Superior temporal gyrus (tissue), 1 donor: ENCODE measurements around the gene CFAP74.
A peak's percentile ranks its signal among the peaks of the same experiment; 100 is the strongest.

Source experiments
- DNase-seq: peaks from one replicate; pipeline ENCODE4 v3.0.0-alpha.2; 2016; ENCODE audit errors: extremely low spot score

CFAP74 gene

DNA sequence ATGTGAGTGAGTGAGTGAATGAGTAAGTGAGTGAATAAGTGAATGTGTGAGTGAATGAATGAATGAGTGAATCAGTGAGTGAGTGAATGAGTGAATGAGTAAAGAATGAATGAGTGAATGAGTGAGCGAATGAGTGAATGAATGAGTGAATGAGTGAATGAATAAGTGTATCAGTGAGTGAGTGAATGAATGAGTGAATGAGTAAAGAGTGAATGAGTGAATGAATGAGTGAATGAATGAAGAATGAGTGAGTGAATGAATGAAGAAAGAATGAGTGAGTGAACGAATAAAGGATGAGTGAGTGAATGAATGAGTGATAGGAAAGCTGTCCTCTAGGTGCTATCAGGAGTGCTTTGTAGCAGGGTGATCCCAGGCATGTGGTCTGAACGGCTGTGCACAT lies 35.7 kb downstream of the CFAP74 start:
- no peak for DNase-seq

DNA sequence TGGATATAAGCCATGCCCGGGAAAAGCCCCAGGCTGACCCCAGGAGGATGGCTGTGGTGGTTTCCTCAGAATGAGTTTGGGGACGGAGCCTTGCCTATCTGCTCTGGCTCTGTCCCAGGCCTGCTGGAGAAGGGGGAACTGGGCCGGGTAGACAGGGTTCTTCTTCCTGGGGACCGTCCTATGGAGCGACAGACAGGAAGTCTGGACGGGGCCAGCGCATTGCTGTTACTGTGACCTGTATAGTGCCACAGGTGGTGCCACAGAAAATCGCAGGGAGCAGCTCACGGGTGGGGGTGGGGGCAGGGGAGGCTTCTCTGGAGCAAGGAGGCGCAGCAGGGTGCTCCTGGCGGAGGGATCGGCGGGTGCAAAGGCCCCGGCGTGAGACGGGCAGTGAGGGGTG lies 36.4 kb downstream of the CFAP74 start:
- DNase-seq: no peak

DNA sequence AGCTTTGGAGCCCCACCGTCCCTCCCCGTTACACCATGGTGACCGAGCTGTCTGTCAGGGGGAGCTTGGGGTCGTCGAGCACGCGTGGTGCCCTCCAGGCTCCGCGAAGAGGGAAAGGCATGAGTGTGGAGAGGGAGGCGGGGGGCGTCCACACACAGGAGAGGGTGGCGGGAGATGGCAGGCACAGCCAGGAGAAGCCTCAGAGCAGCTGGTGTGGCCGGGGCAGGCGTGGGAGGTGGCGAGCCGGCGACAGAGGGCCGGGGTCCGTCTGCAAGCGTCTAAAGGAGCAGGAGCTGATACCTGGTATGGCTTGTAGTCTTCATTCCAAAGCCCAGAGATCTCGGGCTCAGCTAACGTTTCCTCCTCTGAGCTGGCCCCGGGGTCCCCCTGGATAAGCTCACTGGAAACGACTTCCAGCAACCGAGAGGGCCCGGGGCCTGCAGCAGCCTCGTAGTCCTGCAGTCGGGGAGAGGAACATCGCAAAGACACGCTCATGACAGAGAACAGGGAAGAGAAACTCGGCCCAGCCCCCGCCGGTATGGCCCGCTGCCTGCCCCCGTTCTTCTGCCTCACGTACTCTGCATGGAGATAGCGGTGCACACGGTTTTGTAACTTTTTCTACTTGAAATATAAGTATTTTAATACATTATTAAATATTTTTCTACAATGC lies 37.4 kb downstream of the CFAP74 start:
- no peak for DNase-seq

DNA sequence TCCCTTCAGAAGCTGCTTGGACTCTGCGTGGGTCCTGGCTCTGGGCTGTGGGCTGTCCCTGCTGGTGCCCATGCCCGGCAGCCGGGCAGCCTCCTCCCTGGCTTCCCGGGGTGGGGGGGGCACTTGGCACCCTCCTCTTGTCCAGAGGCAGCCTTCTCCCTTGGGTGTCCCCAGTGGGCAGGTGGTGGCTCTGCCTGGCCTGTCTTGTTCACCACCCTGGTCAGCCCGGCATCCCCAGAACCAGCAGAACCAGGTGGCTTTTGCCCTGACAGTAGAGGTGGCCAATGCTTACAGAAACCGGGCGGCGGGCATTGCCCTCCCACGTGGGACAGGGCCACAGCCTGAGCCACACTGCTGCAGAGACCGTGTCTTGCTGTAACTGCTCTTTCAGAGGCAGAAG lies 38.0 kb downstream of the CFAP74 start:
- no peak for DNase-seq

DNA sequence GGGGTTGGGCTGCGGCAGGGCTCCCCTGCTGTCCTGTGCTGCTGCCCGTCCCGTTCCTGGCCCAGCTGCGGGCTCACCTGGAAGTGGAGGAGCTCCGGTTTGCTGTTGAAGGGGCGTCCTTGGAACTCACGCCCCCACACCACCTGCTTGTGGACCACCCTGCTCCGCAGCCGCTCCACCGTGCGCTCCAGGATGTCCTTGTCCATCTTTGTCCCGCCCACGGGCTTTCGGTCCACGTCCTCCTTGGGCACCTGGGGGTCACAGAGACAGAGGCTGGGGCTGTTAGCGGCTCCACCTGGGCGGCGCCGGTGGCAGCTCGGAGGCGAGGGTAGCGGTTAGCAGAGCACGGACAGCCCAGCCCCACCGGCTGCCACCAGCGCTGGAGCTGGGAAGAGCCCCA lies 38.8 kb downstream of the CFAP74 start:
- DNase-seq: no peak

DNA sequence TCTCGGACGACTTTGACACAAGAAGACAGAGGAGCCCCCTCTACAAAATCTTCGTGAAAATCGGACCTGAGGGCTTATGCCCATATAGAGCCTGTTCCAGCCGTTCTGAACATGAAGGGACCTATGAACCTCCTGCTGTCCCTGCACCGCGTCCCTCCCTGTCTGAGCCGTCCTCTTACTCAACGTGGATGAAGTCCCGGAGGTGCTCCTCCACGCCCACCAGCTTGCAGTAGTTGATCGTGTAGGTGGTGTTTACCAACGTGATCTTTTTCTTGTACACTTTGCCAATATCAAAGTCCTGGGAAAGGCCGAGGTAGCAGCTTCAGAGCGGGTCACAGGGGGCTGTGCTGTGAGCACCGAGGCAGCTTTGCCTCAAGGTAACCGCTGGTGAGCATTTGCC lies 40.0 kb downstream of the CFAP74 start:
- DNase-seq: no peak

DNA sequence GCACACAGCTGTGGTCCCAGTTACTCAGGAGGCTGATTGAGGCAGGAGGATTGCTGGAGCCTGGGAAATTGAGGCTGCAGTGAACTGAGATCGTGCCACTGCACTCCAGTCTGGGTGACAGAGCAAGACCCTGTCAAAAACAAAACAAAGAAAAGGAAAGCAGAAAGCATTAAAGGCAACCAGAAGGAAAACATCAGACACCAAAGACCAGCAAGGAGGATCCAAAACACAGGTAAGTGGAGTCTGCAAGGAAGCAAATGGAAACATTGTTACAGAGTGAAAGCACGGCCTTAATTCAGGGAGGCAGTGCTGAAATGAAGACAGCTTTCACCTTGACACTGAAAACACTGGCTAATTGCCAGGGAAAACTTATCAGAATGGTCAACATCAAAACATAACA lies 40.8 kb downstream of the CFAP74 start:
- DNase-seq: no peak

DNA sequence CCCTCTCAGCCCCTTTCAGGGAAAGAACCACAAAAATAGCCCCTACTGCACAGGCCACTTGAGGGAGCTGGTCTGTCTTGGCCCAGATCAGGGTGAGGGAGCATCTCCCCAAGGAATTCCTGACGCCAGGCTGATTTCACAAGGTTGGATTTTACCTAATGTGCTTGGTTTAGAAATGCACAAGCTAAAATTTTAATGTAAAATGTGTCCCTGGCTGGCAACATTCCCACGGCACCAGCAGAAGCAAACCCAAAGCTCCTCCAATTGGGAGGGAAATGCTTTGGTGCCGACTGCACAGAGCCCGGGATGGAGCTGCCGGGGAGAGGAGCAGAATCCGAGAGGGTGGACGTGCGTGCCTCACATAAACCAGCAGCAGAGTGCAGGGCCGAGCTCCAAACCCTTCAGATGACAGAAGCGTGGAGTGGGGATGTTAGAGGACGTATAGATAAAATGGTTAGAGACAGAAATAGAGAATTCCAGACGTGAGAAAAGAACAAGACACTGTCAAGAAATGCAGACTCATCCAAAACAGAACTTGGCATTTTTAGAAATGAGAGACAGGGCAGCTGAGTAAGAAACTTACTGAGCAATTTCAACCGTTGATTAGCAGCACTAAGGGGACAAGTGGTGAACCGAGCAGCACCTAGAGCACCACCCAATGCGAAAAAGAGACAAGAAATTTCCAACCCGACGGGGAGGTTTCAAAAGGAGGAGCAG lies 42.9 kb downstream of the CFAP74 start:
- DNase-seq: peak; percentile 38

DNA sequence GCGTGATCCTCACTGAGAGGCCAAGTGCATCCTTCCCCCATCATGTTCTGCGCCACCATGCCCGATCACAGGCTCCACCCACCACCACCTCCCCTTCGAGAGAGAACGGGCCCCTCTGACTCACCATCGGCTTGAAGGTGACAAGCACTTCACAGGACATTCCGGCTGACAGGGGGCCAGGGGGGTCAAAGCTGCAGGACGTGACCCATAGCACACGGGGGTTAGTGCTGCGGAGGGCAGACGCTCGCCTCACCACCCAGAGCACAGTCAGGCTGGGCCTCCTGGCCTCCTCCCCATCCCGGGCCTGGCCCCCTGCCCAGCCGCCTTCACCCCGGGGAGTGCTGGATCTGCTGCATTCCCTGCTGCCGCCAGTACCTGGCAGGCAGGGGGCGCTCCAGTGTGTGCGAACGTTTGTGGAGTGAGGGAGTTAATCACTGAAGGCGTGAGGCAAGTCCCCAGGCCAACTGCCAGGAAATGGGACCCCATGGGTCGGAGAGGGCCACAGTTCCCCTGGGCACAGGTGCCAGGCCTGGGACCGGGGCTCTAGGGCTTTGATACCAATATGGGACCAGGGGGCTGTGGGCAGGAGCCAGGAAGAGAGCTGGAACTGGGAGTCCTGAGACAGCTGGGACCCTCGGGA lies 43.6 kb downstream of the CFAP74 start:
- peak; percentile 72 for DNase-seq

DNA sequence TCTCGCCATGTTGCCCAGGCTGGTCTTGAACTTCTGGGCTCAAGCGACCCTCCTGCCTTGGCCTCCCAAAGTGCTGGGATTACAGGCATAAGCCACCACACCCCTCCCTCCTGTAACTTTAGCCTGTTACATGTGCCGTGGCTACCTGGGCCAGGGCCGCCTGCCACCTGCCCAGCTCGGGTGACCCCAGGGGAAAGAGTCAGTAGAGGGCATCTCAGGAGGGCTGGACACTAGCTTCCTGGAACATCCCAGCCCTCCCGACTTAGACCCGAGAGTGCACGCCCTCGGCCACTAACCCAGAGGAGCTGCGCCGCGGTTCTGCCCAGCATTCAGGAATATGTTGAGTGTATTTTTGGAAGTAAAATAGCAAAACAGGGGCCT lies 44.1 kb downstream of the CFAP74 start:
- DNase-seq: no peak

DNA sequence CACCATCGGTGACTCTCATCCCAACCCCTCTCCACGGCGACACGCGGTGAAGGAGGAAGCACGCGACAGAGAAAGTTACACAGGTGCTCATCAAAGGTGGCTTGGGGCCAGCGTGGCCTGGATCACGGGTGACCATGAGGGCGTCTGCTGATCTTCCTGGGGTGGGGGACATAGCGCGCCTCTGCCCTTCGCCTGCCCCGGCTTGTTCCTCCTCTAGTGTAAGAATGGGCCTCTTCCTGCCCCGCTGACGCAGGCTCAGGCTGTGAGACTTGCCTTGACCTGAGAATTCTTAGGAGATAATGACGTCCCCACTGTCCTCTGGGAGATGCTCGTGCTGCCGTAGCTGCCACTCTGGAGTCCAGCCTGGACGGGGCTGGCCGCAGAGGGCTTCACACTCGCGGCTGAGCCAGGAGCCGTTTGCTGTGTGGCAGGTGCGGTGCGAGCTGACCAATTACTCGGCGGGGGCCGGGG lies 45.5 kb downstream of the CFAP74 start:
- no peak for DNase-seq

DNA sequence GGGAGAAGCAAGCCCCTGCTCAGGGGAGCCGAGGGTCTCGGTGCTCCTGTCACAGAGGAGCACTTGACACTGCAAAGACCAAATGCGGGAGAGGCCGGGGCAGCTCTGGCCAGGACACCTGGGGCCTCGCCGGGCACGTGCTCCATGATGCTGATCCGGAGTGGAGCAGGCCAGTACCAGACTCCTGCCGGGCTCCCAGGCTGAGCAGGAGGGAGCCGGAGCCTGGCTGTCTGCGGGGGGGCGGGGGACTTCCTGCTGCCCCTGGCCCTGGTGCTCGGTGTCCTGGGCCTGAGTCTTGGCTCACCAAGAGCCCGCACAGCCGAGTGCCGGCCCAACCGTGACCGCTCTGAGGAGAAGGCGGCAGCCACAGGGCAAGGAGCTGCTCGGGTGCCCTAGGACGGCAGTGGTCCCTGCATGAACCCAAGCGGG lies 46.0 kb downstream of the CFAP74 start:
- no peak for DNase-seq

DNA sequence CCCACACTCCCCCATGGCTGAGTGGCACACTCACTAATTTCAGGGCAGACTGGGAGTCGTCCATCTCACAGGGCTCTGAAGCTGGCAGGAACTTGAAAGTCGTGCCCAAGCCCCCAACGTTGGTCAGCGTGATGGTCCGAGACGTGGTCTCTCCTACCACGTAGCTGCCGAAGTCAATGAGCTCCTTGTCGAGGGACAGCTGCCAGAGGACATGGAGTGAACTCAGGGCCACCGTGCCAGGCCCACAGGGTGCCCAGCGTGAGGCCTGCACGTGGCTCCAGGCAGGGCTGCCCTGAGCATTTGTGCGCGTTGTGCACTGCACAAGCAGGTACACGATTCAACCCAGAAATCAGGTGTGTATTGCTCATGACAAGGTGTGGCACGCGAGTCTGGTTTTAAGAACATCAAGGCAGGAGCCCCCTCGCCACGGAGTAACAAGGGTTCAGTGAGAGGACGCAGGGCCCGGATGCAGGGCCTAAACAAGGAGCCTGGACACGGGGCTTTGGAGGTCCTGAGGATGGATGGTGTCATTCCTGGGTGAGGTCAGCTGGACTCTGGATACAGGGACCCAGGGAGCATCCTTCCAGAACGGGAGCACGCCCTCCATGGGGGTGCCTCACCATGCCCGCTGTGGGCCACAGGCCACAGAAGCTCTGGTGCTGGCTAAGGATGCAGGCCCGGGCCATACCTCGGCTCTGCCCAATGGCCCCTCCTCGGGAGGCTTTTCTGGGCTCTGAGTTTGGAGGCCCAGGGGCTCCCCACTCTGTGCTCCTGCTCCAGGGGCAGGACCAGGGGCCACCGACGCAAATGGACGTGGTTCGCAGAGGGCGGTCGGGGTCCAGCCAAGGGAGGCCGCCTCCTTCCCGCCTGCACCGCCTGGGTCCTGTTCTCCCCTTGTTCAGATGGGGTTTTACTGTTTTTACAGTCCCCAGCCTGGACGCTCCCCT lies 46.7 kb downstream of the CFAP74 start:
- DNase-seq: no peak

DNA sequence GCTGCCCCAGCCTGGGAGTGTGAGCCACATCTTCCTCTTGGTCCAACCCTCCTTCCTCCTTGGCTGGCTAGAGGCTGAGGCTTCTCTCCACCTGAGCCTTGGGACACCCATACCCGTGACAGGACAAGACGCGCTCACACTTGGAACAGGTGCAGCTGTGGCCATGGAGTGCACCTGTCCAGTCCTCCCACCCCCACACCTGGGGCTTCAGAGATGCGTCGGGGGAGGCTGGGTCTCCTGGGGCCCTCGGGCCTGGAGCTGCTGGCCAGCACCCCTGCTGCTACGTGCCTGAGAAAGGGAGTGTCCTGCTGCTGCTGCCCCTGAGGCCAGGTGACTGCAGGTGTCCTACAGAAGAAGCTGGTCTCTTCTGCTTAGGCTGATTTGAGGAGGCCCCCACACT lies 47.5 kb downstream of the CFAP74 start:
- DNase-seq: no peak

DNA sequence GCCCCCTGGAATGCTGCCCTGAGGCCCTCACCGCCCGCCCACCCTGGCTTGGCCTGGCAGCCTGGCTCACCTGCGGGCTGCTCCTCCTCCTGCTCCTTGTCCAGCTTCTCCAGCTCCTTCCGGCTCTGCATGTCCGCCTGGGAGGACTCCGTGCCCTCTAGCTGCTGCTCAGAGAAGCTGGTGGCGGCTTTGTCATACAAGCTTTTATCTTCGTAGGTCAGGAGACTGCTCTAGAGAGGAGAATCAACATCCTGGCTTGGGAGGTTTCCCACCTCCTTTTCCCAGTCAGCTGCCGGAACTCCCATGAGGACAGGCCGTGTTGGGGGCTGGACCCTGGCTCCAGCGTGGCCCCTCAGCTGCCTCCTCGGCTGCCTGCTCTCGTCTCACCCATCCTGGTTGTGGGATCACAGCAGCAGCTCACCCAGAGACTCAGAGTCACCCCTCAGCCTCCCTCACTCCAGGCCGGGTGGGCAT lies 47.9 kb downstream of the CFAP74 start:
- no peak for DNase-seq

DNA sequence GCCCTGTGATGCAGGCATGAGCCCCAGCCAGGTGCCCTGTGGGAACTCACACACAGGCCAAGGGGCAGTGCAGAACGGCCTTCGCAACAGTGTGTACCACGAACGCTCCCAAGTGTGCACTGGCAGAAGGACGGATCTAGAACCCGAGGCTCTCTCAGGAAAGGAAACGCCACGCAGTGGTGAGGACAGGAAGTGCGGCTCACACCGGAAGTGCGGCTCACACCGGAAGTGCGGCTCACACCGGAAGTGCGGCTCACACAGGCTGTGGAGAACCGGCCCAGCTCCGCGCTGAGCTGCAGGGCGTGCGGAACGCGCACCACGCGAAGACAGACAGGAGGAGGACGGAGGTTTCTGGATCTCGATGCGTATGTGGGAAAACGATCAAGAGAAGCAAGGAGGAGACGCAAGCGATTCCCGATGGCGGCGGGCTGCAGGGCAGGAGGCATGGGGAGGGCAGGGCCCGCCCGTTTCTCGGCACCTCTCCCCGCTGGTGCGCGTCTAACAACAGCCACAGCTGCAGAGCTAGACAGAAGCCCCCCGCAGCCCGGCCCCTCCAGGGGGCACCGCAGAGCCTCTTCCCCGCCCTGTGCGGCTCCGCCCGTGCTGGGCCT lies 48.6 kb downstream of the CFAP74 start:
- no peak for DNase-seq

DNA sequence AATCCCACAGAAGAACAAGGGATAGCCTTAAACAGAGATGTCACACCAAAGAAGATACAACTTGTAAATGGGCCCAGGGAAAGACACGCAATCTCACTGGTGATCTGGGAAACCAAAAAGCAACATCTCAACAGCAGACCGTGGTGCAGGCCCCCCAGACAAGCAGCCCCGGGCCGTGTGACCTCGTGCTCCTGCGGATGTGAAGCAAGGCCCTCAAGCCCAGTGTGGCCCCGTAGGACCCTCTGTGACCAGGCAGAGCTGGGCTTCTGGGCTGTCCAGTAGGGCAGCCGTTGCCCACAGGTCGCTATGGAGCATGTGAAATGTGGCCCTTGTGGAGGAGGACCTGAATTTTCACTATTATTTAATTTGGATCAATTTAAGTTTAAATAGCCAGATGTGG lies 49.6 kb downstream of the CFAP74 start:
- no peak for DNase-seq

DNA sequence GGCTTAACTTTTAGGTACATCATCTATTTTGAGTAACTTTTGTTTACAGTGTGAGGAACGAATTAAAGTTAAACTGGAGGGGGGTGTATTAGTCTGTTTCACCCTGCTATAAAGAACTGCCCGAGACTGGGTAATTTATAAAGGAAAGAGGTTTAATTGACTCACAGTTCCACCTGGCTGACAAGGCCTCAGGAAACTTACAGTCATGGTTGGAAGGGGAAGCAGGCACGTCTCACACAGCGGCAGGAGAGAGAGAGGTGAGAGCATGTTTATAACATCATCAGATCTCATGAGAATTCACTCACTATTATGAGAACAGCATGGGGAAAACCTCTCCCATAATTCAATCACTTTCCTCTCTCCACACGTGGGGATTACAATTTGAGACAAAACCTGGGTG lies 52.6 kb downstream of the CFAP74 start:
- DNase-seq: no peak

DNA sequence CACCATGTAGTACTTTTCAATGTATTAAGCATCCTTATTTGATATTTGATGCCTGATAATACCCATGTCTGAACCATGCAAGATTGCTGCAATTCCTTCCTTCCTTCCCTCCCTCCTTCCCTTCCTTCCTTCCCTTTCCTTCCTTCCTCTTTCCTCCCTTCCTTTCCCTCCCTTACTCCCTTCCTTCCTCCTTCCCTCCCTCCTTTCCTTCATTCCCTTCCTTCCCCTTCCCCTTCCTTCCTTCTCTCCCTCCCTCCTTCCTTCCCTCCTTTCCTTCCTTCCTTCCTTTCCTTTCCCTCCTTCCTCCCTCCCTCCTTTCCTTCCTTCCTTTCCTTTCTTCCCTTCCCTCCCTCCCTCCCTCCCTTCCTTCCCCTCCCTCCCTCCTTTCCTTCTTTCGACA lies 54.8 kb downstream of the CFAP74 start:
- no peak for DNase-seq

DNA sequence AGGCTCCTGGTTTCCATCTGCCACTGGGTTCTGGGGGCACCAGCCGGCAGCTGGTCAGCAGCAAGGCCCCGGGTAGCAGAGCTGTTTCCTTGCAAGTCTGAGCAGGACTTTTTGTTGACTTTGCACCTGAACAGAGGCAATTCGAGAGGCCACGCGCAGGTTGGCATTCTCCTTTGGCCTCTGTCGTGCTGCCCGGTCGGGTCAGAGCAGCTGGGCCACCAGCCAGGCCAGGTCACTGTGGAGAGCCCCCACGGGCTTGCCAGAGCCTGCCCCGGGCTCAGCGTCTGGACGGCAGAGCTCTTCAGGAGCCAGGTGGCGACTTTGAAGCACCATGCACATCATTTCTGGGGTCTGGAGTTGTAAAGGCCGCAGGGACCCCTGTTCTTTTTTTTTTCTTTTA lies 56.1 kb downstream of the CFAP74 start:
- no peak for DNase-seq

DNA sequence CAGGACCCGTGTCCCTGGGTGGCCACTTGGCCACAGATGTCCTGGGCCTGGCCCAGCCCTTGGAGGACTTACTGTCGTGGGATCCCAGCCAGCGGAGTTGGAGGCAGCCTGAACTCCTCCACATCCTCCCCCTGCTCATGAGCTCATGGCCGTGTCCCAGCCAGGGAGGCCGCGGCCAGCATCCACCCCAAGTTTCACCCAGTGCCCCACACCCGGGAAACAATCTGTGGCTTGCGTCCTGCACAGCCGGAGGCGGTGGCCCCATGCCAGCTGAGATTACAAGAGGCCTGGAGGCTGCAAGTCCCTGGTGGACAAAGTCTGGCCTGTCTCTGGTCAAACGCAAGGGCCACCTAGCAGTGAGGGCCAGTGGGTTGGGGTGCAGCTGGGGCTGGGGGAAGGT lies 57.0 kb downstream of the CFAP74 start:
- DNase-seq: no peak
